Omental fat pad (tissue), 4 donors: Measurements from ENCODE around the gene C20orf202. TPM values are rescaled to one million over a fixed set of nuclear protein-coding genes. Genes with fewer than 3 reads are reported as not detected.

Experiments
- ATAC-seq: fragments of 150-250 bp; one replicate; pipeline ENCODE4 v1.9.1; 2016; ENCODE audit warnings: mild to moderate bottlenecking, moderate library complexity; ENCODE audit not compliant: low FRiP score
- DNase-seq: peaks from one replicate; pipeline ENCODE4 v3.0.0-alpha.2; 2019; ENCODE audit warnings: low spot score
- CTCF ChIP-seq, 3 donors: fragments of 450-650 bp; IDR thresholded peaks; one replicate each; pipeline ENCODE4 v1.5.1; 2016 to 2017; ENCODE audit warnings: antibody characterized with exemption in 3 of 3, mild to moderate bottlenecking in 3 of 3, moderate library complexity in 2 of 3
- total RNA-seq, 4 donors: library from RNA; depleted of rRNA; stranded (reverse); fragments of >200 nt; gene quantifications; one replicate each; pipeline ENCODE4 v1.1.0, GENCODE V29; 2016

The C20orf202 gene
- total RNA-seq, 4 donors from 2014 or later: 0.28 to 2.0 (median 0.38) TPM; not detected in 1

GRCh38 chr20:1196634-1197033 is 6.6 kb upstream of the C20orf202 start:
- no peak for TF ChIP-seq CTCF (IDR thresholded peaks at IDR 0.05)
- ATAC-seq (no peak), DNase-seq (no peak)

GRCh38 chr20:1197801-1198200 is 5.5 kb upstream of the C20orf202 start:
- TF ChIP-seq CTCF (IDR thresholded peaks at IDR 0.05): no peak
- ATAC-seq (no peak), DNase-seq (no peak)

- no peak for ATAC-seq
- TF ChIP-seq CTCF (IDR thresholded peaks at IDR 0.05): no peak
- DNase-seq: no peak
Observed at GRCh38 chr20:1198751-1199150, 4.5 kb upstream of the C20orf202 start.

GRCh38 chr20:1199212-1199873 is 3.9 kb upstream of the C20orf202 start:
- no peak for TF ChIP-seq CTCF (IDR thresholded peaks at IDR 0.05)
- ATAC-seq: no peak
- DNase-seq: no peak

- no peak for DNase-seq
Observed at GRCh38 chr20:1199964-1200363, 3.3 kb upstream of the C20orf202 start.

GRCh38 chr20:1203630-1204029 is 376 bp downstream of the C20orf202 start:
- no peak for TF ChIP-seq CTCF (IDR thresholded peaks at IDR 0.05)
- no peak for DNase-seq
- ATAC-seq: no peak

More at GRCh38 chr20:1199964-1200363, 3.3 kb upstream of the C20orf202 start:
- no peak for TF ChIP-seq CTCF (IDR thresholded peaks at IDR 0.05)
- no peak for ATAC-seq

- TF ChIP-seq CTCF (IDR thresholded peaks at IDR 0.05): no peak
- ATAC-seq (no peak), DNase-seq (no peak)
Observed at GRCh38 chr20:1204113-1204512, 859 bp downstream of the C20orf202 start.
